Loucy (cell line): Measurements from ENCODE around the gene TSPAN9.

Source experiments
- H2AFZ ChIP-seq: fragments of 200-600 bp; sonication (generic); 2 replicates; pipeline ENCODE4 v1.6.0; 2016; ENCODE audit warnings: antibody characterized with exemption, mild to moderate bottlenecking, low read length, moderate library complexity
- H3F3A ChIP-seq: fragments of 200-600 bp; 2 replicates; pipeline ENCODE4 v1.6.0; 2016; ENCODE audit warnings: antibody characterized with exemption, low read depth, mild to moderate bottlenecking
- H3K27me3 ChIP-seq: fragments of 200-600 bp; sonication (generic); 2 replicates; pipeline ENCODE4 v1.6.1; 2014; ENCODE audit warnings: low read length, mild to moderate bottlenecking; ENCODE audit not compliant: insufficient read depth, poor library complexity, severe bottlenecking
- H3K36me3 ChIP-seq: fragments of 200-600 bp; sonication (generic); 2 replicates; pipeline ENCODE4 v1.6.1; 2016; ENCODE audit warnings: low read length; ENCODE audit not compliant: insufficient read depth
- H3K4me1 ChIP-seq: fragments of 200-600 bp; sonication (generic); 2 replicates; pipeline ENCODE4 v1.5.1; 2014; ENCODE audit warnings: low read length, mild to moderate bottlenecking; ENCODE audit not compliant: insufficient read depth, poor library complexity, severe bottlenecking
- H3K4me2 ChIP-seq: fragments of 200-600 bp; sonication (generic); 2 replicates; pipeline ENCODE4 v1.6.0; 2014; ENCODE audit warnings: antibody characterized with exemption, low read length, low read depth, mild to moderate bottlenecking; ENCODE audit not compliant: poor library complexity, severe bottlenecking
- H3K4me3 ChIP-seq: fragments of 200-600 bp; sonication (generic); 2 replicates; pipeline ENCODE4 v1.5.1; 2014; ENCODE audit warnings: low read length, mild to moderate bottlenecking, mixed read lengths; ENCODE audit not compliant: poor library complexity, severe bottlenecking
- H3K79me2 ChIP-seq: fragments of 200-600 bp; sonication (generic); 2 replicates; pipeline ENCODE4 v1.6.1; 2014; ENCODE audit warnings: low read length; ENCODE audit not compliant: insufficient read depth
- H3K9ac ChIP-seq: fragments of 200-600 bp; sonication (generic); 2 replicates; pipeline ENCODE4 v1.6.0; 2014; ENCODE audit warnings: mild to moderate bottlenecking, low read depth, low read length, moderate library complexity; ENCODE audit not compliant: poor library complexity, severe bottlenecking
- H3K9me2 ChIP-seq: fragments of 200-600 bp; sonication (generic); replicated peaks from 2 replicates; pipeline ENCODE4 v1.6.1; 2016; ENCODE audit warnings: low read depth, low read length, mixed read lengths
- H3K9me3 ChIP-seq: fragments of 200-600 bp; sonication (generic); 2 replicates; pipeline ENCODE4 v1.6.1; 2014; ENCODE audit warnings: mild to moderate bottlenecking, antibody characterized with exemption, low read length, low read depth; ENCODE audit not compliant: insufficient read depth
- H4K20me1 ChIP-seq: fragments of 200-600 bp; sonication (generic); 2 replicates; pipeline ENCODE4 v1.6.0; 2014; ENCODE audit warnings: antibody characterized with exemption, low read length, mild to moderate bottlenecking; ENCODE audit not compliant: insufficient read depth, poor library complexity, severe bottlenecking
- CTCF ChIP-seq: fragments of 200-600 bp; sonication (generic); conservative IDR thresholded peaks from 2 replicates; pipeline ENCODE4 v1.5.1; 2014; ENCODE audit warnings: mild to moderate bottlenecking, antibody characterized with exemption, low read length
- EZH2phosphoT487 ChIP-seq: fragments of 200-600 bp; IDR thresholded peaks from 2 replicates; pipeline ENCODE4 v1.6.1; 2018; ENCODE audit warnings: antibody characterized with exemption, mild to moderate bottlenecking, moderate library complexity, borderline replicate concordance

The TSPAN9 gene

GRCh38 chr12:3195859-3196483 is 118.8 kb downstream of the TSPAN9 start:
- Histone ChIP-seq H2AFZ (no peak overlapping the region), H3K27me3 (no peaks in the 10 kb centered on the region), H3K9me2 (no peaks in the 10 kb centered on the region), H3K9ac (no peak overlapping the region), H3K4me3 (no peak overlapping the region), H3K79me2 (no peaks in the 10 kb centered on the region), H3K36me3 (no peaks in the 10 kb centered on the region), H3F3A (no peaks in the 10 kb centered on the region), H3K4me2 (no peak overlapping the region), H3K4me1 (no peaks in the 10 kb centered on the region), H3K9me3 (no peaks in the 10 kb centered on the region), H4K20me1 (no peaks in the 10 kb centered on the region)
- TF ChIP-seq EZH2phosphoT487 (no peak), CTCF (no peak)

GRCh38 chr12:3196488-3196887 is 119.3 kb downstream of the TSPAN9 start:
- Histone ChIP-seq H3K4me2 (no peak overlapping the region), H3K79me2 (no peaks in the 10 kb centered on the region), H4K20me1 (no peaks in the 10 kb centered on the region), H3K27me3 (no peaks in the 10 kb centered on the region), H3K36me3 (no peaks in the 10 kb centered on the region), H2AFZ (no peak overlapping the region), H3K9me2 (no peaks in the 10 kb centered on the region), H3K4me1 (no peaks in the 10 kb centered on the region), H3K9ac (no peak overlapping the region), H3F3A (no peaks in the 10 kb centered on the region), H3K4me3 (no peak overlapping the region), H3K9me3 (no peaks in the 10 kb centered on the region)
- TF ChIP-seq CTCF (no peak), EZH2phosphoT487 (no peak)

GRCh38 chr12:3197131-3197818 is 120.1 kb downstream of the TSPAN9 start:
- TF ChIP-seq CTCF (no peak), EZH2phosphoT487 (no peak)
- H3K36me3 ChIP-seq: no peaks in the 10 kb centered on the region
- no peaks in the 10 kb centered on the region for H4K20me1 ChIP-seq
- no peaks in the 10 kb centered on the region for H3F3A ChIP-seq
- H3K27me3 ChIP-seq: no peaks in the 10 kb centered on the region
- H3K9ac ChIP-seq: no peak overlapping the region
- H2AFZ ChIP-seq: no peak overlapping the region
- no peaks in the 10 kb centered on the region for H3K9me2 ChIP-seq
- H3K4me3 ChIP-seq: no peak overlapping the region
- no peak overlapping the region for H3K4me2 ChIP-seq
- H3K9me3 ChIP-seq: no peaks in the 10 kb centered on the region
- no peaks in the 10 kb centered on the region for H3K79me2 ChIP-seq
- no peaks in the 10 kb centered on the region for H3K4me1 ChIP-seq
